DMS53 treated with DMSO at 0.1 percent for 48 hours (cell line): ENCODE measurements around the gene PXDC1.
"Not testable (repeated sequence)": the region's sequence is repeated elsewhere in the genome, so short reads cannot be mapped to it uniquely, and the experiment has no call there.

Experiments used
- DNase-seq: peaks from one replicate; lab custom pipeline; 2025; ENCODE audit not compliant: unreplicated experiment; lab: John Stamatoyannopoulos, UW

Gene PXDC1

GRCh38 chr6:3762852-3763251, 11.3 kb upstream of the PXDC1 start:
- no peak for DNase-seq

GRCh38 chr6:3762359-3762758, 10.8 kb upstream of the PXDC1 start:
- DNase-seq: no peak

GRCh38 chr6:3761989-3762270, 10.4 kb upstream of the PXDC1 start:
- DNase-seq: no peak

DNA sequence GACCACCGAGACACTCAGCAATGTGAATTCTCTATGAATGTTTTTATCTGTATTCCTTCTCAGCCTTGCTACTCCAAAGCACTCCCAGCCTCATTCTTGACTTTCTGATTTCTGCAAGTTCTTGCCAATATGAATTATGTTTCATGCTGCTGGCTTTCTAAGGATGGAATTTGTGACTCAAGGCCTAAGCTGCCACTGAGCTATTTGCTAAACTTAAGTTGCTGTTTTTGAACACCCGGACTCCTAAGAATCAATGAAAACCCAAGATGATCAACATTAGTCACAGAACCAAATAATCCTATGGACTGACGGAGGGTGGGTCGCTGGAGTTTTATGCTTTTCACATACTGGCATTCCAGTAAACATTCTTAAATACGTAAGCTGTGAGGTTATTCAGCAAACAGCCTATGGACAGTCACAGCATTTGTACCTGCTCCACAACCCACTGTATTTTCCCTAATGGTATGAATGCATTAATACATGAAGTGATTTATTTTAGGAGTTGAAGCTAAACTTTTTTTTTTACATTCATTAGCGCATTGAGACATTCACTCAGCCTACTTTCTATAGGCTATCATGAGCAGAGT, 8.2 kb upstream of the PXDC1 start:
- DNase-seq: no peak

DNA sequence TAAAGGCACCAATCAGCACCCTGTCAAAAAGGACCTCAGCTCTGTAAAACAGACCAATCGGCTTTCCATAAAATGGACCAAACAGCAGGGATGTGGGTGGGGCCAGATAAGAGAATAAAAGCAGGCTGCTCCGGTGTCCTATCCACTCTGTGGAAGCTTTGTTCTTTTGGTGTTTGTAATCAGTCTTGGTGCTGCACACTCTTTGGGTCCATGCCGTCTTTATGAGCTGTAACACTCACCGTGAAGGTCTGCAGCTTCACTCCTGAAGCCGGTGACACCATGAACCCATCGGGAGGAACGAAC, 7.3 kb upstream of the PXDC1 start:
- no peak for DNase-seq

DNA sequence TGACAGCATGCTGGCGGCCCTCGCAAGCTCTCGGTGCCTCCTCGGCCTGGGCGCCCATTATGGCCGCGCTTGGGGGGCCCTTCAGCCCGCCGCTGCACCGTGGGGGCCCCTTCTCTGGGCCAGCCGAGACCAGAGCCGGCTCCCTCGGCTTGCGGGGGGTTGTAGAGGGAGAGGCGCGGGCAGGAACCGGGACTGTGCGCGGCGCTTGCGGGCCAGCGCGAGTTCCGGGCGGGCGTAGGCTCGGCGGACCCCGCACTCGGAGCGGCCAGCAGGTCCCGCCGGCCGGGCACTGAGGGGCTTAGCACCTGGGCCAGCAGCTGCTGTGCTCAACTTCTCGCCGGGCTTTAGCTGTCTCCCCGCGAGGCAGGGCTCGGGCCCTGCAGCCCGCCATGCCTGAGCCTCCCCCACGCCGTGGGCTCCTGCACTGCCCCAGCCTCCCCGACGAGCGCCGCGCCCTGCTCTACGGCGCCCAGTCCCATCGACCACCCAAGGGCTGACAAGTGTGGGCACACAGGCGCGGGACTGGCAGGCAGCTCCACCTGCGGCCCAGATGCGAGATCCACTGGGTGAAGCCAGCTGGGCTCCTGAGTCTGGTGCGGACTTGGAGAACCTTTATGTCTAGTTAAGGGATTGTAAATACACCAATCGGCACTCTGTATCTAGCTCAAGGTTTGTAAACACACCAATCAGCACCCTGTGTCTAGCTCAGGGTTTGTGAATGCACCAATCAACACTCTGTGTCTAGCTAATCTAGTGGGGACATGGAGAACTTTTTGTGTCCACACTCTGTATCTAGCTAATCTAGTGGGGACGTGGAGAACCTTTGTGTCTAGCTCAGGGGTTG, 6.7 kb upstream of the PXDC1 start:
- DNase-seq: not testable (repeated sequence)

GRCh38 chr6:3757241-3757641, 5.7 kb upstream of the PXDC1 start:
- no peak for DNase-seq

DNA sequence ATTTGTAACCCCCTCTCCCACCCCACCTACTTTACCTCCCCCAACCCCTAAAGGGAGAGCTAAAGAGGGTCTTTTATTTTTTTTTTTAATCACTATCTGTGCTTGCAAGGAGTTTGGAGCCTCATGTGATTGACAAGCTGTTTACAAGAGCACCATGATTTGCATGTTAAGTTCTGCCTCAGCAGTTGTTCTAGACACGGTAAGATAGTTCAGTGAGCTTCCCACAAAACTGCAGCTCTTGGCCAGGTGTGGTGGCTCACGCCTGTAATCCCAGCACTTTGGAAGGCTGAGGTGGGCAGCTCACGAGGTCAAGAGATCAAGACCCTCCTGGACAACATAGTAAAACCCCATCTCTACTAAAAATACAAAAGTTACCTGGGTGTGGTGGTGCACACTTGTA, 5.0 kb upstream of the PXDC1 start:
- DNase-seq: no peak

GRCh38 chr6:3755637-3756545, 4.4 kb upstream of the PXDC1 start:
- DNase-seq: peak; percentile 35

DNA sequence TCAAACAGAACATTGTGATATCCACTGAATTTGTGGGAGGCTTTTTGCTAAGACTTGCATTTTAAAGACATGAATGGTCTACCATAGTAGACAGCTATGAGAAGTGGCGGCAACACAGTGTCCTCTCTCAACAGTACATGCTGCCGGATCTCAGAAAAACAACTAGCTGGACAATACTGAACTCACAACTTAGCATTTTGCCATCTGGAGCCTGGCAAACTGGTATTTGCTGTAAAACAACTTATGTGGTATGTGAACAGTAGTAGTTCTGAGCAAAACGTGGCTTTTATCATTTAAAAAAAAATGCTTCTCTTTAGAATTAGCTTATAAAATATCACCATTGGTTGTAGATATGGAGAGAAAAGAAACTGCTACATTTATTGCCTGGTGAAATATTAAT, 3.3 kb upstream of the PXDC1 start:
- DNase-seq: no peak

GRCh38 chr6:3754032-3754725, 2.7 kb upstream of the PXDC1 start:
- not testable (repeated sequence) for DNase-seq

DNA sequence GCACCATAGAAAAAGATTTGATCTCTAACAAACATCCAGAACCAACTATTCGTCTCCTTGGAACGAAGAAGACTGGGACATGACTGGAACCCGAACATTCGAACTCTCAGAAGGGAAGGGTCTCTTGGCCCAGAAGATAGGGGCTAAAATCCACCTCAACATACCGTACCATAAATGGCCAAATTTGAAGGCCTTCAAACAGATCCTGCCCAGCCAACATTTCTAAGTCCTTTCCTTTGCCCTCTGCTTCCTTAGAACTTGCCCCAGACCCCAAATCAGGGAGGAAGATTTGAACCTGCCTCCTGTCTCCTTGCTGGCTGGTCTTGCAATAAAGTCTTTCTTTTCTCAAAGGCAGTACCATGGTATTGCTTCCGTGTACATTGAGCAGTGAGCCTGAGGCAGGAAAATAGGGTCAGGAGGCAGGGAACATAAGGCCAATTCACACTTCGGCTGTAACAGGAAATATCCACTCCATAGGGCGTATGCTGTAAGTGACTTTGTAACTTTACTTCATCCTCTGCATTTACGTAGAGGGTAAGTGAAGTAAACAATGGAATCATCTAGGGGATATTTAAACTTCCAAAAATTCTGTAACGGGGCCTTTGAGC, 1.8 kb upstream of the PXDC1 start:
- DNase-seq: no peak

GRCh38 chr6:3752531-3753227, 1.2 kb upstream of the PXDC1 start:
- no peak for DNase-seq

- DNase-seq: peak; percentile 34
Observed at GRCh38 chr6:3751730-3752530, 417 bp upstream of the PXDC1 start.

- peak; percentile 17 for DNase-seq
Observed at GRCh38 chr6:3750317-3751076, 1.0 kb downstream of the PXDC1 start.

DNA sequence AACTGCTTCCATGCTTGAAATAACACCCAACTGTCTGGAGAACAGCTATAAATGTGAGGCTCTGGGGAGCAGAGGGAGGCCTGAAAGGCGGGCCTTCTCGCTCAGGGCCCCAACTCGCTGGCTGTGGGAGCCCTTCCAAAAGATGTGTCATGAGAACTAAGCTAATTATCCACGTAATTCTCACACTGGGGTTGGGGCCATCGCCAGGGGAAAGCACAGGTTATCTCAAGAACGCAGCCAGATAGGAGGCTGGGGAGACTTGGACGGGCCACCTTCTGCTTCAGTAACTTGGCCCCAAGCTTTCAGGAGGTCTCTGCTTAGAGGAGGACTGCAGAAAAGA, 1.6 kb downstream of the PXDC1 start:
- DNase-seq: no peak

DNA sequence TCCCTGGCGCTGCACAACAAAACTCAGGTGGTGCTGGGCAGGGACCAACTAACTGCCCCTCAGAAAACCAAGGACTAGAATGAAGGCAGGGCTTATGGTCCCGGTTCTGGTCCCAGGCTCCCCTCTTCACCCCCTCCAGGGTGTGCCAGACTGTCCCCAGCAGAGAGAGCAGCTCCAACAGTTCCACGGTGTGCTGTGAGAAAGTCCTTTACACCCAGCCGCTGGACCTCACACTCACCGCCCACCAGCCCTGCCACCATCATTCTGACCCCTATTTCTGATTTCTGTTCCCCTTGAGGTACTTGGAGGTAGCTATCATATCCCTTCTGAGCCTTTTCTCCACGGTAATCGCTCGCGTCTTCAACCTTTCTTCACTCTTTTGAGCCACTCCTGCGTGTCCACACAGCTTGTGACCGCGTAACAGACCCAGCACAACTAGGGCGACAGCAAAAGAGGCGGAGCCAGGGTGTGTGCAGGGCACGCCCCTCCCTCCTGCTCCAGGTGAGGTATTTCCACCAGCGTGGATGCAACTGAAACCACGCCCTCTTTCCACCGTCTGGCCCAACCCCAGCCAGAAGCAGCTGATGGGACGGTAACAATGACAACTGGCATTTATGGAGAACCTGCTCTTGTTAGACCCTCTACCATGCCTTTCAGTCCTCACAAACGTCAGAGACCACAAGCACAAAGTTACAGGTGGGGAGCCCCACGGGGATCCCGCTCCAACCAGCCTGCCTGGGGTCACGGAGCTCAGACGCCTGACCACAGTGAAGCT, 2.3 kb downstream of the PXDC1 start:
- DNase-seq: no peak
